22Rv1 (cell line): ENCODE results near the gene ELOVL2.

Experiments
- CTCF ChIP-seq: fragments of 450-650 bp; IDR thresholded peaks from 2 replicates; pipeline ENCODE4 v1.5.1; 2017; ENCODE audit warnings: mild to moderate bottlenecking
- ZFX ChIP-seq: fragments of 450-650 bp; IDR thresholded peaks from 2 replicates; pipeline ENCODE4 v1.6.1; 2017; ENCODE audit warnings: antibody characterized with exemption, borderline replicate concordance

- TF ChIP-seq CTCF (no peak), ZFX (no peak)
Measured at GRCh38 chr6:11013721-11014070, 30.4 kb downstream of the ELOVL2 start.
